ENCODE results near the gene UBC. TPM values are rescaled to one million over a fixed set of nuclear protein-coding genes. Genes with fewer than 3 reads are reported as not detected.
"Not testable (repeated sequence)": the region's sequence is repeated elsewhere in the genome, so short reads cannot be mapped to it uniquely, and the experiment has no call there.

Gene UBC
- total RNA-seq, 4 donors from 2014 or later, result 1,220 to 2,129 (median 1,369) TPM

DNA sequence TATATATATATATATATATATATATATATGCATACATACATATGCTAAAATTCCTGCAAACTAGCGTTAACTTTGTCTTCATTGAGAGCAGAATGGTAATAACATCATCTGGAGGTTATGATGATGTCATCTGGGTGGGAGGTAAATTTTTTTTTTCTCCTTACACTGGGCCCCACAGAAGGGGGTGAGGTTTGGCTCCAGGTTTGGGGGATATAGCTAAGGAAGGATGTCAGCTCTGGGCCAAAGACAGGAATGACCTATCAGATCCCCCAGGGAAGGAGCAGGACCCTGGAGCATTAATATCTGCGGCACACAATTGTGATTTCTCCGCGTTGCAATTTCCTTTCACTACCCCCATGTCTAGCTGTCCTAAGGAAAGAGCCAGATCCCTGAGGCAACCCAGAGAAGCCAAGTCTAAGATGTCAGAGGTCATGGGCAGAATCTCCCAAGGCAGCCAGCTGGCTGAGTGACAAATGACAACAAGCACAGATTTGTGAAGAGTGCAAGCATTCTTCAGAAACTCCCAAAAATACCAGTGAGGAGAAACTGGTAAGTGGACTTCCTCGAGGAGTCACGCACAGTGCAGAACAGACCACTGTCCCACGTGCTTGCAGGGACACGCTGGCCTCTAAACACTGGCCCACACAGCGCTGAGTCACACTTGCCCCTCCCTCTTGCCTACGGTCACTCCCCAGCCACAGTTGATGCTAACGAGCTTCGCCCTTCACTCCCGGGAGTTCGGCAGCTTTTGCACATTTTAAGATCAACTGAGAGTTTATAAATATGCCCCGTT is 9.9 kb downstream of the UBC start:
- DNase-seq (ENCODE audit: low spot score), result peak; percentile 78
- peak; percentile 78 for ATAC-seq (ENCODE audit: low FRiP score)
- TF ChIP-seq, protein P1, sequence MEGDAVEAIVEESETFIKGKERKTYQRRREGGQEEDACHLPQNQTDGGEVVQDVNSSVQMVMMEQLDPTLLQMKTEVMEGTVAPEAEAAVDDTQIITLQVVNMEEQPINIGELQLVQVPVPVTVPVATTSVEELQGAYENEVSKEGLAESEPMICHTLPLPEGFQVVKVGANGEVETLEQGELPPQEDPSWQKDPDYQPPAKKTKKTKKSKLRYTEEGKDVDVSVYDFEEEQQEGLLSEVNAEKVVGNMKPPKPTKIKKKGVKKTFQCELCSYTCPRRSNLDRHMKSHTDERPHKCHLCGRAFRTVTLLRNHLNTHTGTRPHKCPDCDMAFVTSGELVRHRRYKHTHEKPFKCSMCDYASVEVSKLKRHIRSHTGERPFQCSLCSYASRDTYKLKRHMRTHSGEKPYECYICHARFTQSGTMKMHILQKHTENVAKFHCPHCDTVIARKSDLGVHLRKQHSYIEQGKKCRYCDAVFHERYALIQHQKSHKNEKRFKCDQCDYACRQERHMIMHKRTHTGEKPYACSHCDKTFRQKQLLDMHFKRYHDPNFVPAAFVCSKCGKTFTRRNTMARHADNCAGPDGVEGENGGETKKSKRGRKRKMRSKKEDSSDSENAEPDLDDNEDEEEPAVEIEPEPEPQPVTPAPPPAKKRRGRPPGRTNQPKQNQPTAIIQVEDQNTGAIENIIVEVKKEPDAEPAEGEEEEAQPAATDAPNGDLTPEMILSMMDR (IDR thresholded peaks at IDR 0.05), result no peak

DNA sequence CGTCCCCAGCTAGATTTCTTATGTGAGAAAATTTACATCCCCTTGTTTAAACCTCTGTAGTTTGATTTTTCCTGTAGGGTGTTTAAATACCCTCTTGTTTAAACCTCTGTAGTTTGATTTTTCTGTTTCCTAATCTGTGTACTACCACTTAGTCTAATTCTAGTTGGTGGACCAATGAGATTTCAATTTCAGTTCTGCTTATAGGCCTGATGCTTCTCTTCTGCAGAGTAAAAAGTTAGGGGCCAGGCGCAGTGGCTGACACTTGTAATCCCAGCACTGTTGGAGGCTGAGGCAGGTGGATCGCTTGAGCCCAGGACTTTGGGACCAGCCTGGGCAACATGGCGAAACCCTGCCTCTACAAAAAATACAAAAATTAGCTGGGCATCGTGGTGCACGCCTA is 11.5 kb downstream of the UBC start:
- DNase-seq (ENCODE audit: low spot score), result no peak
- ATAC-seq (ENCODE audit: low FRiP score), result no peak
- TF ChIP-seq, protein P1 (IDR thresholded peaks at IDR 0.05), result no peak

DNA sequence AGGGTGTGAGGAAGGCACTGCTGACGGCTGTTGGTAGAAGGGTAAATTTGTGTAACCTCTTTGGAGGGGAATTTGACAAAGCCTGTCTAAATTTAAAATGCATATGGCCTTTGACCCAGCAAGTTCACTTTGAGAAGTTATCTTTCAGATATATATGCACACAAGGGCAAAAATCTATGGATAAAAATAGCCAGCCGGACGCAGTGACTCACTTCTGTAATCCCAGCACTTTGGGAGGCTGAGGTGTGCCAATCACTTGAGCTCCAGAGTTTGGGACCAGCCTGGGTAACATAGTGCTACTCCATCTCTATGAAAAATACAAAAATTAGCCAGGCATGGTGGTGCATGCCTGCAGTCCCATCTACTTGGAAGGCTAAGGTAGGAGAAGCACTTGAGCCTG is 13.4 kb downstream of the UBC start:
- TF ChIP-seq, protein P1 (IDR thresholded peaks at IDR 0.05), result no peak
- ATAC-seq (ENCODE audit: low FRiP score), result no peak

DNA sequence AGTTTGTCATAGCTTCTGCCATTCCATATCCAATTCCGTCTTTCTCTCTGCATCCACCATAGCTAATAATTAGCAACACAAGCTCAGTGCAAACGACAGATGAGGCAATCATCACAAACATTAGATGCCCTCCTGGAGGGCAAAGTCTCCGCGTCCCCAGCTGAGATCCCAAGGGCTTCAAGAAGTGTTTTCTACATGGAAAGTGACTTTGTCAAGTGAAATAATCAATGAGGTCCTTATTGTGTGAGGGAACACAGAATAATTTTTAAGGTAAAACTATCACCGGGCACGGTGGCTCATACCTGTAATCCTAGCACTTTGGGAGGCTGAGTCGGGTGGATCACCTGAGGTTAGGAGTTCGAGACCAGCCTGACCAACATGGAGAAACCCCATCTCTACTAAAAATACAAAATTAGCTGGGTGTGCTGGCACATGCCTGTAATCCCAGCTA is 14.1 kb downstream of the UBC start:
- ATAC-seq (ENCODE audit: low FRiP score), result not testable (repeated sequence)

More for the DNA sequence above, 13.4 kb downstream of the UBC start:
- DNase-seq (ENCODE audit: low spot score), result no peak

DNA sequence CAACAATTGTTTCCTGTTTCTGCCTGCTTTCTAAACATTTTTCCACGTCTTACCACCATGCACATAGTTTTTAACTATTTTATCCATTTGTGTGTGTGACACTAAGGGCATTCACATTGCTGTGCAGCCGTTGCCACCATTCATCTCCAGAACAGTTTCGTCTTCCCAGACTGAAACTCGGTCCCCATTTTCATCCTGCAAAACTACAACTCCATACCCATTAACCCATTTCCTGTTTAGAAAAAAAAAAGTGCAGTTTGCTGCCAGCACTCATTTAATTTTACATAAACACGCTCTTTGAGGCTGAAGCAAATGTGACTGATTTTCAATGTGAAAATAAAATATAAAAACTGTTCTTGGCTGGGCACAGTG is 15.5 kb downstream of the UBC start:
- DNase-seq (ENCODE audit: low spot score) (no peak), ATAC-seq (ENCODE audit: low FRiP score) (no peak)
- TF ChIP-seq, protein P1 (IDR thresholded peaks at IDR 0.05), result no peak

More for the DNA sequence above, 14.1 kb downstream of the UBC start:
- not testable (repeated sequence) for DNase-seq (ENCODE audit: low spot score)

DNA sequence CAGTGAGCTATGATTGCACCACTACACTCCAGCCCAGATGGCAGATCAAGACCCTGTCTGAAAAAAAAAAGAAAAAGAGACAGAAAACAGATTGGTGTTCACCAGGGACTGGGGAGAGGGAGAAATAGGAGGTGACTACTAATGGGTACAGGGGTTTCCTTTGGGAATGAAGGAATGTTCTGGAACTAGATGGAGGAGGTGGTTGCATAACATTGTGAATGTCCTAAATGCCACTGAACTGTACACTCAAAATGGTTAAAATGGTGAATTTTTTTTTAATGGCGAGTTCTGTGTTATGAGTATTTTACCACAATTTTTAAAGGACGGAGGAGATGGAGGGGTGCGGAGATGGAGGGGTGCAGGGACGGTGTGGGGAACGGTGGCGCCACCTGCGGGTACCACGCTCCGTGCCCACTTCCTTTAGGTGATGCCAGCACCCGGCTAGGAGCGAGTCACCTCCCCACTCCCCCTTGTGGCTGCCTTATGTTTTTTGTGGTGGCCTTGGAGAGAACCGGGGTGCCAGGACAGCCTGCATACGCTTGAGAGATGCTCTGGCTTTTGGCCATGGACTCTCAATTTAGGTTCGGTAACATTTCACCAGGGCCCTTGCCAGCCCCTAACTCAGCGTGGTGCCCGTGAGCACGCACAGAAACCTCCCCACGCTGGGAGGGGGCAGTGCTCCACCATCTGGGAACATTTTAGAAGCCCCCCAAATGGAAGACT is 16.1 kb downstream of the UBC start:
- TF ChIP-seq, protein P1 (IDR thresholded peaks at IDR 0.05), result peak in 1 of 3 donors; percentile 6
- no peak for DNase-seq (ENCODE audit: low spot score)
- no peak for ATAC-seq (ENCODE audit: low FRiP score)

DNA sequence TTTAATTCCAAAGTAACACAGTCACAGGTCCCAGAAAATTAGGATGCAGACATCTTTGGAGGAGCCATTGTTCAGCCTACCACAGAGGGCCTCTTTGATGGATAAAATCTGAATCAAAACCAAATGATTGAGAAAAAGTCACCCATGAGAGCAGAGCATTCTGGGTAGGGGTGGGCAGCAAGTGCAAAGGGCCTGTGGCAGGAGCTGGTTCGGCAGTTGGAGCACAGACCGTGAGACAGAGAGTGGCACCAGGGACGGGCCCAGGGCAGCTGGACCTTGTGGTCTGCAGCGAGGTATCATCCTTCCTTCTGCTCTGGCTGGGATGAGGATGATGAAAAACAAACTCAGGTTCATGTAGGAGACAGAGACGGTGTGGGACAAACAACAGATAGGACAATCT is 18.0 kb downstream of the UBC start:
- TF ChIP-seq, protein P1 (IDR thresholded peaks at IDR 0.05), result no peak
- ATAC-seq (ENCODE audit: low FRiP score) (no peak), DNase-seq (ENCODE audit: low spot score) (no peak)
